K562 (cell line): ENCODE results near the gene AK2. TPM values are rescaled to one million over a fixed set of nuclear protein-coding genes. Genes with fewer than 3 reads are reported as not detected.
A peak's percentile ranks its signal among the peaks of the same experiment; 100 is the strongest.

Experiments used
- ATAC-seq: fragments of 200-7000 bp; cut with Tn5 transposase; 3 replicates; pipeline ENCODE4 v1.9.1; 2020; ENCODE audit warnings: moderate library complexity
- BruUV-seq: library from RNA; stranded (reverse); fragments of 400-500 nt; replicated peaks from 2 replicates; lab custom pipeline; 2021; lab: Mats Ljungman, UMichigan
- CTCF ChIA-PET: fragments of 300-600 bp; formaldehyde crosslinking; extraction: SDS; loops from one replicate; lab custom pipeline; 2021; ENCODE audit warnings: low intra/inter-chr PET ratio; lab: Yijun Ruan, JAX
- POLR2A ChIA-PET: fragments of 300-600, 350-650 bp; sonication (Branson Sonifier 250); formaldehyde crosslinking; extraction: SDS; loops from one replicate; lab custom pipeline; 2021; ENCODE audit warnings: antibody characterized with exemption, inconsistent platforms; lab: Yijun Ruan, JAX
- DNase-seq, 4 experiments: peaks; one replicate each; pipeline versions ENCODE4 v3.0.0 to v3.0.0-alpha.2; 2011 to 2018; ENCODE audit warnings: low spot score in 3 of 4, mixed read lengths in 3 of 4; ENCODE audit errors: extremely low read depth in 1 of 4
- FAIRE-seq: peaks from 2 replicates; lab custom pipeline; 2011; peaks lifted over from hg19 to GRCh38; lab: Jason Lieb, UNC
- H2AFZ ChIP-seq: 2 replicates; pipeline ENCODE4 v1.6.0; 2011; ENCODE audit warnings: low read depth, low read length, control low read depth, inconsistent platforms
- H3K27ac ChIP-seq: fragments of 200-600 bp; 3 replicates; pipeline ENCODE4 v1.8.0; 2011; ENCODE audit warnings: low read depth, mild to moderate bottlenecking, control low read depth, inconsistent platforms, low read length, moderate library complexity, mixed read lengths; ENCODE audit errors: extremely low read depth
- H3K27me3 ChIP-seq, 2 experiments: fragments of 300-600 bp in 1 of 2; 2 replicates in 1 of 2; 3 replicates in 1 of 2; pipeline versions ENCODE4 v1.6.0 to v1.8.0; 2011; ENCODE audit warnings: inconsistent platforms in 2 of 2, low read length in 2 of 2, mild to moderate bottlenecking in 1 of 2, mixed read lengths in 1 of 2, moderate library complexity in 1 of 2; ENCODE audit not compliant: control insufficient read depth in 2 of 2, insufficient read depth in 2 of 2
- H3K36me3 ChIP-seq: fragments of 300-600 bp; 3 replicates; pipeline ENCODE4 v1.8.0; 2011; ENCODE audit warnings: mild to moderate bottlenecking, low read length, inconsistent platforms; ENCODE audit not compliant: control insufficient read depth, insufficient read depth
- H3K4me1 ChIP-seq, 2 experiments: fragments of 200-600 bp in 1 of 2; replicated peaks in 1 of 2; 2 replicates in 1 of 2; 3 replicates in 1 of 2; pipeline versions ENCODE4 v1.5.1 to v1.8.0; 2011; ENCODE audit warnings: inconsistent platforms in 2 of 2, low read length in 2 of 2, mild to moderate bottlenecking in 1 of 2, mixed read lengths in 1 of 2, moderate library complexity in 1 of 2; ENCODE audit not compliant: control insufficient read depth in 2 of 2, insufficient read depth in 2 of 2
- H3K4me2 ChIP-seq: 2 replicates; pipeline ENCODE4 v1.6.1; 2011; ENCODE audit warnings: low read length, control low read depth, inconsistent platforms, mixed read lengths; ENCODE audit not compliant: insufficient read depth
- H3K4me3 ChIP-seq: fragments of 200-600 bp; sonication (generic), shearing (Covaris generic); 2 replicates; pipeline ENCODE4 v1.5.1; 2016; ENCODE audit warnings: control low read depth, inconsistent platforms
- H3K79me2 ChIP-seq: fragments of 200-600 bp; 3 replicates; pipeline ENCODE4 v1.8.0; 2011; ENCODE audit warnings: low read length, inconsistent platforms; ENCODE audit not compliant: control insufficient read depth, insufficient read depth
- H3K9ac ChIP-seq, 2 experiments: 2 replicates each; pipeline versions ENCODE4 v1.6.0 to v1.6.1; 2011; ENCODE audit warnings: low read depth in 2 of 2, low read length in 2 of 2, control low read depth in 1 of 2, inconsistent platforms in 1 of 2, mild to moderate bottlenecking in 1 of 2, mixed read lengths in 1 of 2; ENCODE audit not compliant: insufficient read depth in 1 of 2
- H3K9me1 ChIP-seq: one replicate; pipeline ENCODE4 v1.6.0; 2011; ENCODE audit warnings: inconsistent platforms, mild to moderate bottlenecking, low read length, moderate library complexity; ENCODE audit not compliant: control insufficient read depth, insufficient read depth
- H3K9me3 ChIP-seq: replicated peaks from 2 replicates; pipeline ENCODE4 v1.5.1; 2011; ENCODE audit warnings: low read depth, low read length, inconsistent platforms; ENCODE audit not compliant: control insufficient read depth, insufficient read depth
- H4K20me1 ChIP-seq: replicated peaks from 2 replicates; pipeline ENCODE4 v1.6.1; 2011; ENCODE audit warnings: low read length, inconsistent platforms, mixed read lengths; ENCODE audit not compliant: control insufficient read depth, insufficient read depth
- BCLAF1 ChIP-seq, 2 experiments: fragments of 450-650 bp in 1 of 2; IDR thresholded peaks; 2 replicates each; pipeline ENCODE4 v1.6.1; 2011 to 2017; ENCODE audit warnings: low read depth in 2 of 2, antibody characterized with exemption in 1 of 2, borderline replicate concordance in 1 of 2, low read length in 1 of 2, mild to moderate bottlenecking in 1 of 2, mixed read lengths in 1 of 2; ENCODE audit not compliant: control insufficient read depth in 1 of 2
- ZBTB12 ChIP-seq: fragments of 250-450 bp; sonication (Bioruptor Pico); IDR thresholded peaks from 2 replicates; pipeline ENCODE4 v1.4.0; 2020
- ZBTB5 ChIP-seq: fragments of 450-650 bp; IDR thresholded peaks from 2 replicates; pipeline ENCODE4 v1.6.1; 2017; ENCODE audit warnings: antibody characterized with exemption
- WGBS: fragments of 100-300 bp; shearing (Covaris generic); methylation state at CpG from one replicate; pipeline ENCODE4 v1.1.6; 2016; ENCODE audit warnings: low coverage, mixed read lengths; ENCODE audit not compliant: insufficient coverage; ENCODE audit errors: missing lambda C conversion rate; 5-methylcytosine and 5-hydroxymethylcytosine counted together
- in situ Hi-C: fragments of 300-500 bp; cut with MboI; formaldehyde crosslinking; loops from 4 replicates; pipeline ENCODE4 v1.15.0; 2018; ENCODE audit warnings: inconsistent platforms, mixed read lengths
- intact Hi-C: fragments of 100-400 bp; cut with micrococcal nuclease; formaldehyde crosslinking; loops from 2 replicates; pipeline ENCODE4 v1.14.2; 2022
- polyA plus RNA-seq, 8 experiments: library from polyadenylated mRNA; depleted of rRNA in 4 of 8; stranded (reverse) in 5 of 8; unstranded in 3 of 8; fragments of >200 nt; fragmentation: Nextera tagmentation in 2 of 8; fragmentation: Illumina TruSeq in 1 of 8; extraction: Ambion mirVana in 2 of 8; extraction: Trizol in 1 of 8; gene quantifications; 2 replicates each; pipeline versions ENCODE4 v1.2.1 to v1.2.3, GENCODE V29; 2011 to 2014; ENCODE audit warnings: inconsistent platforms in 1 of 8, missing spikeins in 1 of 8
- total RNA-seq, 7 experiments: library from RNA; depleted of rRNA in 6 of 7; stranded (reverse); fragments of >200 nt in 6 of 7; fragmentation: Illumina TruSeq in 2 of 7; extraction: Trizol in 2 of 7; gene quantifications; 2 replicates each; pipeline versions ENCODE4 v1.2.1 to v1.2.3, GENCODE V29; 2011 to 2021; ENCODE audit warnings: low replicate concordance in 1 of 7
- TF ChIP-seq, protein P1 (sequence below), 3 experiments: fragments of 200-800 bp in 1 of 3; sonication (Bioruptor generic) in 1 of 3; sonication (generic) in 1 of 3; formaldehyde crosslinking in 1 of 3; IDR thresholded peaks; 2 replicates each; pipeline versions ENCODE4 v1.6.1 to v1.8.0; 2016 to 2022; ENCODE audit warnings: mild to moderate bottlenecking in 2 of 3, missing compliant biosample characterization in 2 of 3, missing genetic modification characterization in 2 of 3, missing genetic modification reagents in 1 of 3

AK2 gene
- total and polyA plus RNA-seq, 9 of the 15 experiments (the other 6 are each of a cell fraction or from before 2014, with no cell fraction given): 105 to 1,050 (median 509) TPM

GRCh38 chr1:32966900-32967299 lies 69.8 kb downstream of the AK2 start (continued):
- TF ChIP-seq BCLAF1 (IDR thresholded peaks at IDR 0.05; ENCODE audit: borderline replicate concordance in 1 of 2, control insufficient read depth in 1 of 2, low read depth in 2 of 2, low read length in 1 of 2): no peak
- TF ChIP-seq ZBTB12: no peak

DNA sequence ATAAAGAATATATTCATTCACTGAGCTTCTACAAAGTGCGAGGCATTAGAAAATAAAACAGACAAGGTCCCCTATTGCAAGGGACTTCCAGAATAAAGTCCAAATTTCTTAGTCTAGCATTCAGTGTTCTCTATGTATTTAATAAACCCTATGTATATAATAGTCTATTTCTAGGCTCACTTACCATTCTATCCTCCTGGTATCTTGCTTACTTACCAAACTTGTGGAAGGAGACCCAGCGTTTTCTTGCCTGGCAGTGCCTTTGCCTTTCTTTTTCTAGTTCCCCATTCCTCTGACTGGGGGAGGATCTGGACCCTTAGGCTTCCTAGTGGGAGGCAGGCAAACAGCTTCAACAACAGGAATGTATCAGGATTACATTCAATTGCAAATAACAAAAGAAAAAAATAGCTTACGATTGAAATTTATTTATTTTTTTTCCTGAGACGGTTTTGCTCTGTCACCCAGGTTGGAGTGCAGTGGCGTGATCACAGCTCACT lies 71.4 kb downstream of the AK2 start:
- WGBS: 46% methylated on average over 5 of the region's 5 CpGs
- CTCF ChIA-PET: no interaction called here
- no peaks in the 10 kb centered on the region for H3K9me1 ChIP-seq
- peaks cover 33% of the 10 kb centered on the region for H3K79me2 ChIP-seq
- intact Hi-C loops (no loop called here), in situ Hi-C loops (no loop called here)
- no peak for ATAC-seq
- FAIRE-seq: no peak
- H3K36me3 ChIP-seq: no peaks in the 10 kb centered on the region
- H3K4me2 ChIP-seq: peak overlapping the region; percentile 94
- peak overlapping the region; percentile 63 for H3K4me3 ChIP-seq
- H3K9me3 ChIP-seq: no peaks in the 10 kb centered on the region
- DNase-seq: no peak
- BruUV-seq: TSS peak; percentile 96
- H3K27me3 ChIP-seq: no peaks in the 10 kb centered on the region
- peaks cover 13% of the 10 kb centered on the region for H4K20me1 ChIP-seq
- POLR2A ChIA-PET: interaction anchor here (0.5 to 2.8 kb wide), 16 partner anchors 9 to 222 kb away, joined by 3 to 22 read pairs (median 7); no protein-coding TSS in a partner anchor
- peak overlapping the region; percentile 54; the same call in 2 of the 3 replicates for H3K27ac ChIP-seq
- H3K9ac ChIP-seq: 0 out of 4 replicates have a peak overlapping the region, but pooled peaks of 1 of the 2 experiments have one; percentile 16
- peaks cover 28 to 36% of the 10 kb centered on the region in 2 experiments for H3K4me1 ChIP-seq
- H2AFZ ChIP-seq: peak overlapping the region; percentile 89
- no peak for TF ChIP-seq ZBTB5
- TF ChIP-seq, protein P1, sequence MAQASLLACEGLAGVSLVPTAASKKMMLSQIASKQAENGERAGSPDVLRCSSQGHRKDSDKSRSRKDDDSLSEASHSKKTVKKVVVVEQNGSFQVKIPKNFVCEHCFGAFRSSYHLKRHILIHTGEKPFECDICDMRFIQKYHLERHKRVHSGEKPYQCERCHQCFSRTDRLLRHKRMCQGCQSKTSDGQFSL (CRISPR knock-in tag; IDR thresholded peaks at IDR 0.05): no peak
- TF ChIP-seq, protein P1 (tag; IDR thresholded peaks at IDR 0.05): no peak
